ENCODE data around the gene RICTOR. TPM values are rescaled to one million over a fixed set of nuclear protein-coding genes. Genes with fewer than 3 reads are reported as not detected.

The RICTOR gene
- total RNA-seq, 1 donor from 2014 or later: 42.2 TPM

DNA sequence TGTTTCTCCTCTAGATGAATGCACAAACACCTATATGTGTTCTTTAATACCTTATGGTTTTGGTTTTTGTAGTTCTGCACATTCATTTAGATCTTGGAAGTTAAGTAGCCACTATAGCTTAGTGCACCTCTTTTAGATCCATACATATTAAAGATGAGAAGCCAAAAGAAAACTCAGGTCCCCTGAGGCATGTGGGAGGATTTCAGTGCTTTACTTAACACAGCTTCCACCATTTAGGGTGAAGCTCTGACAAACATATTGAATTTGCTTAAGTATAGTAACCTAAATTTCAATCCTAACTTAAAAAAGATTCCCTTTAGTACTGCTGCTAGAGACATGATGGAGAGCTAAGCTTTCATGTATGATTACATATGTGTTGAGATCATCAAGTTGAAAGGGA lies 25.6 kb upstream of the RICTOR start:
- Mint-ChIP-seq H3K4me3 (ENCODE audit: low read depth) (no peak overlapping the region), H3K4me1 (ENCODE audit: low read depth) (no peaks in the 10 kb centered on the region), H3K27me3 (no peaks in the 10 kb centered on the region), H3K27ac (no peak overlapping the region), H3K36me3 (ENCODE audit: insufficient read depth) (no peaks in the 10 kb centered on the region), H3K9me3 (ENCODE audit: low read depth) (no peaks in the 10 kb centered on the region)
- no peak for DNase-seq (ENCODE audit: low spot score, unreplicated experiment)
- TF ChIP-seq, protein P1, sequence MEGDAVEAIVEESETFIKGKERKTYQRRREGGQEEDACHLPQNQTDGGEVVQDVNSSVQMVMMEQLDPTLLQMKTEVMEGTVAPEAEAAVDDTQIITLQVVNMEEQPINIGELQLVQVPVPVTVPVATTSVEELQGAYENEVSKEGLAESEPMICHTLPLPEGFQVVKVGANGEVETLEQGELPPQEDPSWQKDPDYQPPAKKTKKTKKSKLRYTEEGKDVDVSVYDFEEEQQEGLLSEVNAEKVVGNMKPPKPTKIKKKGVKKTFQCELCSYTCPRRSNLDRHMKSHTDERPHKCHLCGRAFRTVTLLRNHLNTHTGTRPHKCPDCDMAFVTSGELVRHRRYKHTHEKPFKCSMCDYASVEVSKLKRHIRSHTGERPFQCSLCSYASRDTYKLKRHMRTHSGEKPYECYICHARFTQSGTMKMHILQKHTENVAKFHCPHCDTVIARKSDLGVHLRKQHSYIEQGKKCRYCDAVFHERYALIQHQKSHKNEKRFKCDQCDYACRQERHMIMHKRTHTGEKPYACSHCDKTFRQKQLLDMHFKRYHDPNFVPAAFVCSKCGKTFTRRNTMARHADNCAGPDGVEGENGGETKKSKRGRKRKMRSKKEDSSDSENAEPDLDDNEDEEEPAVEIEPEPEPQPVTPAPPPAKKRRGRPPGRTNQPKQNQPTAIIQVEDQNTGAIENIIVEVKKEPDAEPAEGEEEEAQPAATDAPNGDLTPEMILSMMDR (IDR thresholded peaks at IDR 0.05; ENCODE audit: unreplicated experiment): no peak

GRCh38 chr5:39093352-39093751 lies 19.2 kb upstream of the RICTOR start:
- H3K4me3 Mint-ChIP-seq (ENCODE audit: low read depth): no peak overlapping the region
- no peak overlapping the region for H3K27ac Mint-ChIP-seq
- TF ChIP-seq, protein P1 (IDR thresholded peaks at IDR 0.05; ENCODE audit: unreplicated experiment): no peak
- H3K36me3 Mint-ChIP-seq (ENCODE audit: insufficient read depth): no peaks in the 10 kb centered on the region
- no peak for DNase-seq (ENCODE audit: low spot score, unreplicated experiment)
- H3K4me1 Mint-ChIP-seq (ENCODE audit: low read depth): no peaks in the 10 kb centered on the region
- no peaks in the 10 kb centered on the region for H3K27me3 Mint-ChIP-seq
- peaks cover 20% of the 10 kb centered on the region for H3K9me3 Mint-ChIP-seq (ENCODE audit: low read depth)

DNA sequence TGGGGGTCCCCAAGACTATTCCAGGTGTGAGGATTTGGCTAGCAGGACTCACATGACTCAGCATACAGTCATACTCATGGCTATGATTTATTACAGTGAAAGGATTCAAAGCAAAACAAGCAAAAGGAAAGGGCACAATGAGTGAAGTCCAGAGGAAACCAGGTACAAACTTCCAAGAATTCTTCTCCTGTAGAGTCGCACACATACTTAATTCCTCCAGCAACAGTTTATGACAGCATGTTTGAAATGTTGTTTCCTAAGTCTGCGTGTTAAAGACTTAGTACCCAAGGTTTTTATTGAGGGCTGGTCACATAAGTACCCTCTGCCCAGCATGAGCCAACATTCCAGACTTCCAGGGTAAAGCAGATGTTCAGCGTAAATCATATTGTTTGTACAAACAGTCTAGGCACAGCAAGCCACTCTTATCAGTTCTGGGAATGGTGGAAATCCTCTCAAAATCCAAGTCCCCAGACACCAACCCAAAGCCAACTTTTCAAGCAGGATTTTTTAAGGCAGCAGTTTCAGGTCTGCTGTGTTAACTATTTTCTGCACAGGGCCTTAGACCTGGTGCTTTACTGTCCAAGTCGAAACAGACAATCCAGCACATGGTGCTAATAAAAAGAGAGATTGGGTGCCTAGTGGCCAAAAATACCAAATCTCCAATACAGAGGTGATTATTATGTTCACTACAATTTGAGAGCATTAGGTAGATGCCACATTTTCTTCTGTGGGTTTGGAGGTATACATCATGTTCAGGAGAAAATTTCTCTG lies 18.6 kb upstream of the RICTOR start:
- Mint-ChIP-seq H3K9me3 (ENCODE audit: low read depth) (peaks cover 20% of the 10 kb centered on the region), H3K27ac (no peak overlapping the region), H3K4me1 (ENCODE audit: low read depth) (no peaks in the 10 kb centered on the region), H3K36me3 (ENCODE audit: insufficient read depth) (no peaks in the 10 kb centered on the region), H3K4me3 (ENCODE audit: low read depth) (no peak overlapping the region), H3K27me3 (no peaks in the 10 kb centered on the region)
- TF ChIP-seq, protein P1 (IDR thresholded peaks at IDR 0.05; ENCODE audit: unreplicated experiment): no peak
- DNase-seq (ENCODE audit: low spot score, unreplicated experiment): no peak

GRCh38 chr5:39091940-39092580 lies 17.9 kb upstream of the RICTOR start:
- H3K9me3 Mint-ChIP-seq (ENCODE audit: low read depth): peaks cover 20% of the 10 kb centered on the region
- H3K27me3 Mint-ChIP-seq: no peaks in the 10 kb centered on the region
- no peak overlapping the region for H3K27ac Mint-ChIP-seq
- TF ChIP-seq, protein P1 (IDR thresholded peaks at IDR 0.05; ENCODE audit: unreplicated experiment): no peak
- no peak overlapping the region for H3K4me3 Mint-ChIP-seq (ENCODE audit: low read depth)
- H3K4me1 Mint-ChIP-seq (ENCODE audit: low read depth): no peaks in the 10 kb centered on the region
- no peaks in the 10 kb centered on the region for H3K36me3 Mint-ChIP-seq (ENCODE audit: insufficient read depth)
- no peak for DNase-seq (ENCODE audit: low spot score, unreplicated experiment)

DNA sequence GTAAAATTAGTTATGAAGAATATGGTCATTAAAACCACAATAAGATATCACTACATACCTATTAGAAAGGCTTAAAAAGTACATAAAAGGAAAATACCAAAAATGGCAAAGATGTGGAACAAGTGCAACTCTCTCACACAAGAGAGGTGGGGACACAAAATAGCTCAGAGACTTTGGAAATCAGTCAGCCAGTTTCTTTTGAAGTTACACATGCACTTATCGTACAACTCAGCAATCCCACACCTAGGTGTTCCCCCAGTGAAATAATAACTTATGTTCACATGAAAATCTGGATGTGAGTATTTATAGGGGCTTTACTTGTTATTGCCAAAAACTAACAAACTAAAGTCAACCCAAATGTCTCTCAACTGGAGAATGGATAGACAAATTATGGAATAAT lies 9.8 kb upstream of the RICTOR start:
- Mint-ChIP-seq H3K9me3 (ENCODE audit: low read depth) (peaks cover 5% of the 10 kb centered on the region), H3K4me3 (ENCODE audit: low read depth) (no peak overlapping the region)

More for the DNA sequence above, 9.8 kb upstream of the RICTOR start:
- H3K27me3 Mint-ChIP-seq: no peaks in the 10 kb centered on the region
- TF ChIP-seq, protein P1 (IDR thresholded peaks at IDR 0.05; ENCODE audit: unreplicated experiment): no peak
- H3K27ac Mint-ChIP-seq: no peak overlapping the region
- no peaks in the 10 kb centered on the region for H3K36me3 Mint-ChIP-seq (ENCODE audit: insufficient read depth)
- no peak for DNase-seq (ENCODE audit: low spot score, unreplicated experiment)
- H3K4me1 Mint-ChIP-seq (ENCODE audit: low read depth): no peaks in the 10 kb centered on the region

Data from progenitor cell of endocrine pancreas (in vitro differentiated cells).